Measurements from ENCODE around the gene MRPS34. TPM values are rescaled to one million over a fixed set of nuclear protein-coding genes. Genes with fewer than 3 reads are reported as not detected.

Gene MRPS34
- total RNA-seq: 100 to 1,000 TPM in 3 of 4 donors, 10 to 100 TPM in 1; 90.9 to 126 (median 105) TPM

GRCh38 chr16:1772908-1773702 is at the start of gene MRPS34:
Gene MRPS34, minus strand, starts transcription at chr16:1773134. Its CDS starts 15 bp downstream, at chr16:1773119.
- WGBS, 2 donors: 1% methylated on average over 26 to 66 of the region's 108 CpGs
- TF ChIP-seq, protein P1, sequence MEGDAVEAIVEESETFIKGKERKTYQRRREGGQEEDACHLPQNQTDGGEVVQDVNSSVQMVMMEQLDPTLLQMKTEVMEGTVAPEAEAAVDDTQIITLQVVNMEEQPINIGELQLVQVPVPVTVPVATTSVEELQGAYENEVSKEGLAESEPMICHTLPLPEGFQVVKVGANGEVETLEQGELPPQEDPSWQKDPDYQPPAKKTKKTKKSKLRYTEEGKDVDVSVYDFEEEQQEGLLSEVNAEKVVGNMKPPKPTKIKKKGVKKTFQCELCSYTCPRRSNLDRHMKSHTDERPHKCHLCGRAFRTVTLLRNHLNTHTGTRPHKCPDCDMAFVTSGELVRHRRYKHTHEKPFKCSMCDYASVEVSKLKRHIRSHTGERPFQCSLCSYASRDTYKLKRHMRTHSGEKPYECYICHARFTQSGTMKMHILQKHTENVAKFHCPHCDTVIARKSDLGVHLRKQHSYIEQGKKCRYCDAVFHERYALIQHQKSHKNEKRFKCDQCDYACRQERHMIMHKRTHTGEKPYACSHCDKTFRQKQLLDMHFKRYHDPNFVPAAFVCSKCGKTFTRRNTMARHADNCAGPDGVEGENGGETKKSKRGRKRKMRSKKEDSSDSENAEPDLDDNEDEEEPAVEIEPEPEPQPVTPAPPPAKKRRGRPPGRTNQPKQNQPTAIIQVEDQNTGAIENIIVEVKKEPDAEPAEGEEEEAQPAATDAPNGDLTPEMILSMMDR (IDR thresholded peaks at IDR 0.05): no peak
- no peak for TF ChIP-seq POLR2A (IDR thresholded peaks at IDR 0.05)
- intact Hi-C loops (cut with DNase I; ENCODE audit: low total_unique reads): no loop called here
- peak within 1 kb of the TSS; percentile 69 for H3K4me3 ChIP-seq (ENCODE audit: low read depth, poor library complexity, severe bottlenecking)
- peak in 1 of 2 donors; percentile 96 for DNase-seq (ENCODE audit: low spot score in 2 of 2)

GRCh38 chr16:1821861-1822611 is 49.1 kb upstream of the MRPS34 start:
- DNase-seq (ENCODE audit: low spot score in 2 of 2): no peak
- no peak overlapping the region for H3K4me3 ChIP-seq (ENCODE audit: low read depth, poor library complexity, severe bottlenecking)
- intact Hi-C loops (cut with DNase I; ENCODE audit: low total_unique reads): no loop called here
- whole genome bisulfite sequencing, 2 donors: 89 to 95% methylated on average over 10 to 24 of the region's 24 CpGs
- TF ChIP-seq, protein P1 (IDR thresholded peaks at IDR 0.05): no peak
- no peak for TF ChIP-seq POLR2A (IDR thresholded peaks at IDR 0.05)

- intact Hi-C loops (cut with DNase I; ENCODE audit: low total_unique reads): no loop called here
- H3K4me3 ChIP-seq (ENCODE audit: low read depth, poor library complexity, severe bottlenecking): no peak overlapping the region
- 95 to 97% methylated on average over 11 to 12 of the region's 12 CpGs for WGBS, 2 donors
- no peak for DNase-seq (ENCODE audit: low spot score in 2 of 2)
- TF ChIP-seq POLR2A (IDR thresholded peaks at IDR 0.05): no peak
- TF ChIP-seq, protein P1 (IDR thresholded peaks at IDR 0.05): no peak
These were observed 48.0 kb upstream of the MRPS34 start for GRCh38 chr16:1820946-1821290.

- DNase-seq (ENCODE audit: low spot score in 2 of 2): no peak
- TF ChIP-seq POLR2A (IDR thresholded peaks at IDR 0.05): no peak
- TF ChIP-seq, protein P1 (IDR thresholded peaks at IDR 0.05): no peak
- intact Hi-C loops (cut with DNase I; ENCODE audit: low total_unique reads): no loop called here
- H3K4me3 ChIP-seq (ENCODE audit: low read depth, poor library complexity, severe bottlenecking): no peak overlapping the region
- WGBS, 2 donors: 84% methylated on average over 22 of the region's 25 CpGs
These were observed 47.4 kb upstream of the MRPS34 start for GRCh38 chr16:1820096-1820945.

DNA sequence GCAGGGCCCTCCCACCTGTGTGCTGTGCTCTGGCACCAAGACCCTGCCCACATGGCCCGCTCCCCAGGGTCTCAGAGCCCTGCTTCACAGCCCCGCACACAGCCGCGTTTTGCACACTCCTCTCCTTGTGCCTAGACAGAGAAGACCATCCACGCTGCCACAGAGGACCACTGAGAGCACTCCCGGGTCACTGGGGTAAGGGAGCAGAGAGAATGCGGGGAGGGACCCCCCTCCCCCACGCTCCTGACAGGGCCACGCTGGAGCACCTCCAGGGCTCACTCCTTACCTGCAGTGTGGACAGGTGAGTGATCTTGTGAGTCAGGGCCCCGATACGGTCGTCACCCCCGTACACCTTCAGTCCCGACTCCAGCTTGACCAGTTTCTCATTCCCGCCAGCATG is 46.7 kb upstream of the MRPS34 start:
- H3K4me3 ChIP-seq (ENCODE audit: low read depth, poor library complexity, severe bottlenecking): no peak overlapping the region
- DNase-seq (ENCODE audit: low spot score in 2 of 2): no peak
- TF ChIP-seq, protein P1 (IDR thresholded peaks at IDR 0.05): no peak
- TF ChIP-seq POLR2A (IDR thresholded peaks at IDR 0.05): no peak
- WGBS, 2 donors: 87 to 96% methylated on average over 15 of the region's 15 CpGs
- intact Hi-C loops (cut with DNase I; ENCODE audit: low total_unique reads): no loop called here

Data from lower leg skin (tissue), 4 donors.